B cell (primary cell): ENCODE measurements around the gene TCEA3.

Experiments
- EZH2 ChIP-seq: IDR thresholded peaks from 2 replicates; pipeline ENCODE4 v1.6.1; 2012; ENCODE audit warnings: borderline replicate concordance, low read depth, mild to moderate bottlenecking, moderate library complexity, low read length; ENCODE audit not compliant: insufficient read depth, poor library complexity, severe bottlenecking
- TF ChIP-seq, protein P1 (sequence below): fragments of 200-600 bp; IDR thresholded peaks from one replicate; pipeline ENCODE4 v1.8.0; 2022; ENCODE audit warnings: antibody characterized with exemption, mild to moderate bottlenecking

DNA sequence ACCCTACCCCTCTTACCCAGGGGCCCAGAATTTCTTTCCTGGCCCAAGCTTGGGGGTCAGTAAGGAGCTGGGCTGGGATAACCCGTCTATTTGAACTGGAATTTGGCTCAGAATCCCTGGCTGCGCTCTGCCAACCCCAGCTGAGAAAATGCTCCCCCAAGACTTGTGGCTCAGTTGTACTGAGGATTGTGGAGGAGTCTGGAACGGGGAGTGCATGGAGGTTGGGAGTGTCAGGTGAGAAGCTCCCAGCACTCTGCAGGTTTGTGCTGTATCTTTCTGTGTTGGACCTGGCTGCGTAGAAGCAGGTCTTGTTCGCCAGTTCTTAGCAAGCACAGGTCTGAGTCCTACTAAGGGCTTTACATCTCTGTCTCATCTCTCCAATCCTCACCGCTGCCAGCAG lies 1.6 kb downstream of the TCEA3 start:
- TF ChIP-seq, protein P1, sequence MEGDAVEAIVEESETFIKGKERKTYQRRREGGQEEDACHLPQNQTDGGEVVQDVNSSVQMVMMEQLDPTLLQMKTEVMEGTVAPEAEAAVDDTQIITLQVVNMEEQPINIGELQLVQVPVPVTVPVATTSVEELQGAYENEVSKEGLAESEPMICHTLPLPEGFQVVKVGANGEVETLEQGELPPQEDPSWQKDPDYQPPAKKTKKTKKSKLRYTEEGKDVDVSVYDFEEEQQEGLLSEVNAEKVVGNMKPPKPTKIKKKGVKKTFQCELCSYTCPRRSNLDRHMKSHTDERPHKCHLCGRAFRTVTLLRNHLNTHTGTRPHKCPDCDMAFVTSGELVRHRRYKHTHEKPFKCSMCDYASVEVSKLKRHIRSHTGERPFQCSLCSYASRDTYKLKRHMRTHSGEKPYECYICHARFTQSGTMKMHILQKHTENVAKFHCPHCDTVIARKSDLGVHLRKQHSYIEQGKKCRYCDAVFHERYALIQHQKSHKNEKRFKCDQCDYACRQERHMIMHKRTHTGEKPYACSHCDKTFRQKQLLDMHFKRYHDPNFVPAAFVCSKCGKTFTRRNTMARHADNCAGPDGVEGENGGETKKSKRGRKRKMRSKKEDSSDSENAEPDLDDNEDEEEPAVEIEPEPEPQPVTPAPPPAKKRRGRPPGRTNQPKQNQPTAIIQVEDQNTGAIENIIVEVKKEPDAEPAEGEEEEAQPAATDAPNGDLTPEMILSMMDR, result no peak
- TF ChIP-seq EZH2, result no peak
